ENCODE data around the gene PLCL2.

PLCL2 gene

GRCh38 chr3:17014284-17014683 is 129.5 kb downstream of the PLCL2 start:
- in situ Hi-C loops (cut with HindIII; ENCODE audit: low sequenced_read_pairs), result no loop called here
- TF ChIP-seq CTCF (IDR thresholded peaks at IDR 0.05; ENCODE audit: low read depth, low read length, missing control alignments), result no peak
- H3K4me3 ChIP-seq (ENCODE audit: low read depth, low read length), result no peak overlapping the region
- no peak for DNase-seq (ENCODE audit: low read depth)

- no peak overlapping the region for H3K4me3 ChIP-seq (ENCODE audit: low read depth, low read length)
- no peak for TF ChIP-seq CTCF (IDR thresholded peaks at IDR 0.05; ENCODE audit: low read depth, low read length, missing control alignments)
- no peak for DNase-seq (ENCODE audit: low read depth)
- in situ Hi-C loops (cut with HindIII; ENCODE audit: low sequenced_read_pairs), result no loop called here
Observed at GRCh38 chr3:17014709-17015108, 130.0 kb downstream of the PLCL2 start.

- H3K4me3 ChIP-seq (ENCODE audit: low read depth, low read length), result no peak overlapping the region
- DNase-seq (ENCODE audit: low read depth), result no peak
- TF ChIP-seq CTCF (IDR thresholded peaks at IDR 0.05; ENCODE audit: low read depth, low read length, missing control alignments), result no peak
- in situ Hi-C loops (cut with HindIII; ENCODE audit: low sequenced_read_pairs), result no loop called here
Observed at GRCh38 chr3:17021614-17022013, 136.9 kb downstream of the PLCL2 start.

GRCh38 chr3:17023006-17023664 is 138.4 kb downstream of the PLCL2 start:
- in situ Hi-C loops (cut with HindIII; ENCODE audit: low sequenced_read_pairs), result no loop called here
- no peak for DNase-seq (ENCODE audit: low read depth)
- TF ChIP-seq CTCF (IDR thresholded peaks at IDR 0.05; ENCODE audit: low read depth, low read length, missing control alignments), result no peak
- H3K4me3 ChIP-seq (ENCODE audit: low read depth, low read length), result no peak overlapping the region

- no peak for TF ChIP-seq CTCF (IDR thresholded peaks at IDR 0.05; ENCODE audit: low read depth, low read length, missing control alignments)
- no peak for DNase-seq (ENCODE audit: low read depth)
- no peak overlapping the region for H3K4me3 ChIP-seq (ENCODE audit: low read depth, low read length)
- in situ Hi-C loops (cut with HindIII; ENCODE audit: low sequenced_read_pairs), result no loop called here
Observed at GRCh38 chr3:17025594-17026139, 140.9 kb downstream of the PLCL2 start.

- in situ Hi-C loops (cut with HindIII; ENCODE audit: low sequenced_read_pairs), result no loop called here
- DNase-seq (ENCODE audit: low read depth), result no peak
- no peak overlapping the region for H3K4me3 ChIP-seq (ENCODE audit: low read depth, low read length)
- TF ChIP-seq CTCF (IDR thresholded peaks at IDR 0.05; ENCODE audit: low read depth, low read length, missing control alignments), result no peak
Observed at GRCh38 chr3:17027318-17027717, 142.6 kb downstream of the PLCL2 start.
